ENCODE measurements around the gene KEL. TPM values are rescaled to one million over a fixed set of nuclear protein-coding genes. Genes with fewer than 3 reads are reported as not detected.

Gene KEL
- total RNA-seq, 4 donors from 2014 or later: 0.29 to 2.0 (median 0.49) TPM

- DNase-seq: no peak
- H3K4me1 ChIP-seq: no peaks in the 10 kb centered on the region
- no peak overlapping the region for H3K4me3 ChIP-seq (replicated peaks in 1 of 3)
- H3K27me3 ChIP-seq: no peaks in the 10 kb centered on the region
- TF ChIP-seq CTCF (IDR thresholded peaks at IDR 0.05): no peak
- TF ChIP-seq POLR2A (IDR thresholded peaks at IDR 0.05): no peak
- no peak overlapping the region for H3K27ac ChIP-seq
- WGBS, 2 donors: 93 to 100% methylated on average over 6 of the region's 6 CpGs
- H3K36me3 ChIP-seq: no peaks in the 10 kb centered on the region
- intact Hi-C loops (cut with DNase I): no loop called here
- H3K9me3 ChIP-seq: no peaks in the 10 kb centered on the region
Measured at GRCh38 chr7:142942746-142943145, 19.4 kb downstream of the KEL start.

GRCh38 chr7:142941541-142941940 is 20.6 kb downstream of the KEL start:
- Histone ChIP-seq H3K36me3 (no peaks in the 10 kb centered on the region), H3K4me3 (replicated peaks in 1 of 3) (no peak overlapping the region), H3K4me1 (no peaks in the 10 kb centered on the region), H3K27me3 (no peaks in the 10 kb centered on the region), H3K27ac (no peak overlapping the region), H3K9me3 (no peaks in the 10 kb centered on the region)
- TF ChIP-seq POLR2A (IDR thresholded peaks at IDR 0.05) (no peak), CTCF (IDR thresholded peaks at IDR 0.05) (no peak)
- intact Hi-C loops (cut with DNase I): no loop called here
- 86 to 93% methylated on average over 7 of the region's 7 CpGs for WGBS, 2 donors
- no peak for DNase-seq

GRCh38 chr7:142940966-142941535 is 21.1 kb downstream of the KEL start:
- H3K27me3 ChIP-seq: no peaks in the 10 kb centered on the region
- 62 to 68% methylated on average over 10 of the region's 10 CpGs for WGBS, 2 donors

GRCh38 chr7:142939226-142939910 is 22.8 kb downstream of the KEL start, which contains the start of gene LLCFC1:
Gene LLCFC1, plus strand, starts transcription at chr7:142939484. Its CDS starts 138 bp downstream, at chr7:142939622.
- peak; percentile 12 to 15 for DNase-seq
- Histone ChIP-seq H3K27ac (no peak within 1 kb of the TSS), H3K27me3 (no peaks in the 10 kb centered on the region), H3K36me3 (no peaks in the 10 kb centered on the region), H3K4me1 (no peaks in the 10 kb centered on the region), H3K4me3 (replicated peaks in 1 of 3) (no peak within 1 kb of the TSS), H3K9me3 (no peaks in the 10 kb centered on the region)
- intact Hi-C loops (cut with DNase I): no loop called here
- WGBS, 2 donors: 65 to 73% methylated on average over 10 of the region's 10 CpGs
- TF ChIP-seq CTCF (IDR thresholded peaks at IDR 0.05) (peak in 3 of 6 experiments; percentile 11 to 28 (median 17)), POLR2A (IDR thresholded peaks at IDR 0.05) (no peak)

More at GRCh38 chr7:142940966-142941535, 21.1 kb downstream of the KEL start:
- Histone ChIP-seq H3K4me3 (replicated peaks in 1 of 3) (no peak overlapping the region), H3K27ac (no peak overlapping the region), H3K36me3 (no peaks in the 10 kb centered on the region), H3K9me3 (no peaks in the 10 kb centered on the region), H3K4me1 (no peaks in the 10 kb centered on the region)
- intact Hi-C loops (cut with DNase I): no loop called here
- no peak for DNase-seq
- TF ChIP-seq POLR2A (IDR thresholded peaks at IDR 0.05): no peak
- no peak for TF ChIP-seq CTCF (IDR thresholded peaks at IDR 0.05)

GRCh38 chr7:142938611-142939010 is 23.6 kb downstream of the KEL start:
- Histone ChIP-seq H3K9me3 (no peaks in the 10 kb centered on the region), H3K36me3 (no peaks in the 10 kb centered on the region), H3K4me3 (replicated peaks in 1 of 3) (no peak overlapping the region), H3K4me1 (no peaks in the 10 kb centered on the region), H3K27me3 (no peaks in the 10 kb centered on the region), H3K27ac (no peak overlapping the region)
- TF ChIP-seq POLR2A (IDR thresholded peaks at IDR 0.05) (no peak), CTCF (IDR thresholded peaks at IDR 0.05) (no peak)
- no peak for DNase-seq
- intact Hi-C loops (cut with DNase I): no loop called here
- WGBS, 2 donors: 88 to 97% methylated on average over 4 of the region's 4 CpGs

Measured in thyroid gland (tissue), 4 donors.